Endothelial cell of umbilical vein (primary cell): Measurements from ENCODE around the gene CBFA2T3. TPM values are rescaled to one million over a fixed set of nuclear protein-coding genes. Genes with fewer than 3 reads are reported as not detected.

ENCODE experiments used
- BruUV-seq: library from RNA; stranded (reverse); fragments of 400-500 nt; replicated peaks from 2 replicates; lab custom pipeline; 2021; lab: Mats Ljungman, UMichigan
- CTCF ChIA-PET: fragments of 300-600, 350-600 bp; sonication (Branson Sonifier 250); formaldehyde crosslinking; loops from one replicate; lab custom pipeline; 2021; ENCODE audit warnings: antibody characterized with exemption, inconsistent platforms; lab: Charles Lee
- POLR2A ChIA-PET: fragments of 300-600, 350-600 bp; sonication (Branson Sonifier 250); formaldehyde crosslinking; loops from one replicate; lab custom pipeline; 2021; ENCODE audit warnings: antibody characterized with exemption, inconsistent platforms; lab: Charles Lee
- DNase-seq: peaks from one replicate; pipeline ENCODE4 v3.0.0-alpha.2; 2011; ENCODE audit warnings: low read depth, low spot score
- FAIRE-seq: peaks from 2 replicates; lab custom pipeline; 2011; peaks lifted over from hg19 to GRCh38; lab: Jason Lieb, UNC
- H2AFZ ChIP-seq: 2 replicates; pipeline ENCODE4 v1.6.0; 2012; ENCODE audit warnings: low read depth, low read length, control low read depth, inconsistent platforms
- H3K27ac ChIP-seq: 2 replicates; pipeline ENCODE4 v1.5.1; 2011; ENCODE audit warnings: low read depth, mild to moderate bottlenecking, control low read depth, low read length, moderate library complexity; ENCODE audit not compliant: insufficient read depth
- H3K27me3 ChIP-seq, 2 experiments: 2 replicates each; pipeline versions ENCODE4 v1.6.0 to v1.6.1; 2011; ENCODE audit warnings: low read length in 2 of 2, mixed read lengths in 1 of 2; ENCODE audit not compliant: control insufficient read depth in 2 of 2, insufficient read depth in 2 of 2
- H3K36me3 ChIP-seq, 2 experiments: 2 replicates in 1 of 2; 3 replicates in 1 of 2; pipeline ENCODE4 v1.5.1; 2011; ENCODE audit warnings: low read length in 2 of 2, mild to moderate bottlenecking in 1 of 2, moderate library complexity in 1 of 2; ENCODE audit not compliant: control insufficient read depth in 2 of 2, insufficient read depth in 2 of 2; ENCODE audit errors: extremely low read depth in 1 of 2
- H3K4me1 ChIP-seq: 3 replicates; pipeline ENCODE4 v1.5.1; 2011; ENCODE audit warnings: mild to moderate bottlenecking, low read length; ENCODE audit not compliant: control insufficient read depth, insufficient read depth; ENCODE audit errors: extremely low read depth
- H3K4me2 ChIP-seq: 2 replicates; pipeline ENCODE4 v1.6.1; 2011; ENCODE audit warnings: low read length, control low read depth, mixed read lengths; ENCODE audit not compliant: insufficient read depth
- H3K4me3 ChIP-seq, 3 experiments: fragments of 200-600 bp in 1 of 3; sonication (generic), shearing (Covaris generic) in 1 of 3; replicated peaks in 1 of 3; 2 replicates each; pipeline ENCODE4 v1.5.1; 2011 to 2016; ENCODE audit warnings: control low read depth in 3 of 3, low read length in 3 of 3, mild to moderate bottlenecking in 2 of 3, inconsistent platforms in 1 of 3, low read depth in 1 of 3, moderate library complexity in 1 of 3; ENCODE audit not compliant: insufficient read depth in 1 of 3
- H3K79me2 ChIP-seq: 2 replicates; pipeline ENCODE4 v1.6.0; 2012; ENCODE audit warnings: low read length, inconsistent platforms; ENCODE audit not compliant: control insufficient read depth, insufficient read depth
- H3K9ac ChIP-seq: replicated peaks from 2 replicates; pipeline ENCODE3; 2011; ENCODE audit warnings: low read length, control low read depth; ENCODE audit not compliant: insufficient read depth; ENCODE audit errors: extremely low read depth
- H3K9me1 ChIP-seq: replicated peaks from 3 replicates; pipeline ENCODE4 v1.6.0; 2011; ENCODE audit warnings: mild to moderate bottlenecking, low read length; ENCODE audit not compliant: control insufficient read depth, insufficient read depth; ENCODE audit errors: extremely low read depth
- H3K9me3 ChIP-seq: replicated peaks from 2 replicates; pipeline ENCODE4 v1.5.1; 2012; ENCODE audit warnings: low read length, inconsistent platforms; ENCODE audit not compliant: control insufficient read depth, insufficient read depth
- H4K20me1 ChIP-seq: replicated peaks from 2 replicates; pipeline ENCODE3; 2011; ENCODE audit warnings: mild to moderate bottlenecking, low read length; ENCODE audit not compliant: control insufficient read depth, insufficient read depth; ENCODE audit errors: extremely low read depth
- EZH2 ChIP-seq: IDR thresholded peaks from 2 replicates; pipeline ENCODE4 v1.6.1; 2012; ENCODE audit warnings: borderline replicate concordance, low read depth, mild to moderate bottlenecking, moderate library complexity, low read length, inconsistent platforms; ENCODE audit not compliant: severe bottlenecking
- FOS ChIP-seq: IDR thresholded peaks from 2 replicates; pipeline ENCODE4 v1.6.1; 2011; ENCODE audit warnings: mild to moderate bottlenecking, low read length, moderate library complexity, borderline replicate concordance; ENCODE audit not compliant: insufficient read depth
- GATA2 ChIP-seq: IDR thresholded peaks from 2 replicates; pipeline ENCODE4 v1.7.0; 2011; ENCODE audit warnings: low read depth, mild to moderate bottlenecking, moderate library complexity, mixed read lengths, low read length; ENCODE audit not compliant: insufficient read length, insufficient read depth
- JUN ChIP-seq: IDR thresholded peaks from 2 replicates; pipeline ENCODE4 v1.6.1; 2011; ENCODE audit warnings: borderline replicate concordance, low read depth; ENCODE audit not compliant: insufficient read length, insufficient read depth
- MYC ChIP-seq: IDR thresholded peaks from one replicate; pipeline ENCODE4 v1.6.1; 2011; ENCODE audit warnings: mild to moderate bottlenecking, low read depth, low read length
- POLR2A ChIP-seq: IDR thresholded peaks from 2 replicates; pipeline ENCODE4 v1.6.1; 2012; ENCODE audit warnings: low read depth, mild to moderate bottlenecking, control low read depth, low read length
- POLR2AphosphoS5 ChIP-seq: IDR thresholded peaks from 2 replicates; pipeline ENCODE4 v1.6.1; 2012; ENCODE audit warnings: low read depth, mild to moderate bottlenecking, control low read depth, low read length, moderate library complexity; ENCODE audit not compliant: insufficient read depth
- dilution Hi-C: fragments of 300-500 bp; cut with MboI; formaldehyde crosslinking; loops from one replicate; pipeline ENCODE4 v1.15.0; 2019; ENCODE audit warnings: low sequenced_read_pairs; ENCODE audit not compliant: extremely low pct_ligation_motif_present
- intact Hi-C: fragments of 100-400 bp; cut with micrococcal nuclease; formaldehyde crosslinking; loops from one replicate; pipeline ENCODE4 v1.10.0; 2022
- polyA plus RNA-seq, 4 experiments: library from polyadenylated mRNA; depleted of rRNA in 3 of 4; stranded (reverse) in 3 of 4; unstranded in 1 of 4; fragments of >200 nt; gene quantifications; 2 replicates each; pipeline versions ENCODE4 v1.2.1 to v1.2.3, GENCODE V29; 2011 to 2012; ENCODE audit warnings: missing spikeins in 1 of 4
- total RNA-seq: library from RNA; stranded (reverse); gene quantifications from 2 replicates; pipeline ENCODE4 v1.2.3, GENCODE V29; 2021
- TF ChIP-seq, protein P1 (sequence below), 2 donors: IDR thresholded peaks; 1 replicate in 1 of 2; 2 replicates in 1 of 2; pipeline ENCODE4 v1.5.1; 2011; ENCODE audit warnings: low read length in 2 of 2, mild to moderate bottlenecking in 2 of 2, moderate library complexity in 2 of 2, control low read depth in 1 of 2, inconsistent platforms in 1 of 2, low read depth in 1 of 2; ENCODE audit not compliant: insufficient read depth in 1 of 2; ENCODE audit errors: extremely low read depth in 1 of 2
- TF ChIP-seq, protein P2 (sequence below): IDR thresholded peaks from 2 replicates; pipeline ENCODE4 v1.6.1; 2011; ENCODE audit not compliant: insufficient read depth, insufficient read length

CBFA2T3 gene
- total and polyA plus RNA-seq, 2 donors (not counting 3 experiments of a cell fraction or from before 2014, with no cell fraction given), result not detected

DNA sequence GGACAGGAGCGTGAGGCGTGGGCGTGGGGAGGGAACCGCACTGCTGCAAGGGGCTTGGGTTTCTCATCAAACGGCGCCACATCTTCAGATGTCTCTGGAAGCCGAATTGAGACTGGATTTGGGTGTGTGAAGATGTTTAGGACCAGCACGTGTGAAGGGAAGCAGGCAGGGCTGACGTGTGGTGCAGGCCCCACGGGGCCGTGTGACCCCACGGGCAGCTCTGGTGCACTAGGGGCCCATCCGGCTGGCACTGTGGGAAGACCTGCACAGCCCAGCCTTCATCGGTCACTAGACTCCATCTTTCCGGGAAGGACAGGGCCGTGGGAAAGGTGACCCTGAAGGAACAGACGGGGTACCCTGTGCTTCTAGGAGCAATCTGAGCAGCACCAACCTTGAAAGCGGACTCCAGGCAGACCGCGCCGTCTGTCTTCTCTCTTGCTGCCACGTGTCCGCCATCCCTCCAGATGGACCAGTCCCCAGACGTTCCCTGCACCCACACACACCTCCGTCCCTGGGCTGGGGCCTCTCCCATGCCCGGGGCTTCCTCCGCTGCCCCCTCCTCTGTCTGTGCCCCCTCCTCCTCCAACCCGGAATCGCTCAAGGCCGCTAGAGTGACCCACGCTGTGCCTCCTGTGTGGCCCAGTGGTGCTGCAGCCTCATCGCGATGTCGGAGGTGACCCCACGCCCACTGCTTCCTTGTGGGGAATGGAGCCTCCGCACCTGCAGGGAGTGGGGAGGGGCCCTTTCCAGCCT lies 23.4 kb upstream of the CBFA2T3 start:
- Histone ChIP-seq H4K20me1 (no peaks in the 10 kb centered on the region), H3K79me2 (no peaks in the 10 kb centered on the region), H3K4me1 (no peaks in the 10 kb centered on the region), H3K4me3 (no peak overlapping the region), H3K9me3 (no peaks in the 10 kb centered on the region), H3K9ac (no peak overlapping the region), H2AFZ (no peak overlapping the region), H3K4me2 (no peak overlapping the region), H3K27me3 (peaks cover 0 to 4% of the 10 kb centered on the region in 2 experiments), H3K27ac (no peak overlapping the region), H3K9me1 (no peaks in the 10 kb centered on the region), H3K36me3 (no peaks in the 10 kb centered on the region)
- FAIRE-seq, result no peak
- no peak for DNase-seq
- BruUV-seq, result no TSS peak
- dilution Hi-C loops (no loop called here), intact Hi-C loops (no loop called here)
- TF ChIP-seq JUN (no peak), POLR2AphosphoS5 (no peak), MYC (no peak), FOS (no peak), POLR2A (no peak), GATA2 (no peak), EZH2 (no peak)
- TF ChIP-seq, protein P1, sequence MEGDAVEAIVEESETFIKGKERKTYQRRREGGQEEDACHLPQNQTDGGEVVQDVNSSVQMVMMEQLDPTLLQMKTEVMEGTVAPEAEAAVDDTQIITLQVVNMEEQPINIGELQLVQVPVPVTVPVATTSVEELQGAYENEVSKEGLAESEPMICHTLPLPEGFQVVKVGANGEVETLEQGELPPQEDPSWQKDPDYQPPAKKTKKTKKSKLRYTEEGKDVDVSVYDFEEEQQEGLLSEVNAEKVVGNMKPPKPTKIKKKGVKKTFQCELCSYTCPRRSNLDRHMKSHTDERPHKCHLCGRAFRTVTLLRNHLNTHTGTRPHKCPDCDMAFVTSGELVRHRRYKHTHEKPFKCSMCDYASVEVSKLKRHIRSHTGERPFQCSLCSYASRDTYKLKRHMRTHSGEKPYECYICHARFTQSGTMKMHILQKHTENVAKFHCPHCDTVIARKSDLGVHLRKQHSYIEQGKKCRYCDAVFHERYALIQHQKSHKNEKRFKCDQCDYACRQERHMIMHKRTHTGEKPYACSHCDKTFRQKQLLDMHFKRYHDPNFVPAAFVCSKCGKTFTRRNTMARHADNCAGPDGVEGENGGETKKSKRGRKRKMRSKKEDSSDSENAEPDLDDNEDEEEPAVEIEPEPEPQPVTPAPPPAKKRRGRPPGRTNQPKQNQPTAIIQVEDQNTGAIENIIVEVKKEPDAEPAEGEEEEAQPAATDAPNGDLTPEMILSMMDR (IDR thresholded peaks at IDR 0.05; ENCODE audit: extremely low read depth in 1 of 2, insufficient read depth in 1 of 2, low read depth in 1 of 2, low read length in 2 of 2), result no peak
- TF ChIP-seq, protein P2, sequence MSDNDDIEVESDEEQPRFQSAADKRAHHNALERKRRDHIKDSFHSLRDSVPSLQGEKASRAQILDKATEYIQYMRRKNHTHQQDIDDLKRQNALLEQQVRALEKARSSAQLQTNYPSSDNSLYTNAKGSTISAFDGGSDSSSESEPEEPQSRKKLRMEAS, result no peak
- ChIA-PET CTCF (no interaction called here), POLR2A (no interaction called here)
